A549 (cell line): ENCODE data around the gene ABCA2.

Source experiments
- CBX2 ChIP-seq: fragments of 200-600 bp; sonication (generic); IDR thresholded peaks from 2 replicates; pipeline ENCODE4 v1.6.1; 2016; ENCODE audit warnings: low read depth, mild to moderate bottlenecking, borderline replicate concordance
- CHD4 ChIP-seq: fragments of 200-600 bp; sonication (generic); IDR thresholded peaks from 2 replicates; pipeline ENCODE4 v1.6.1; 2016; ENCODE audit warnings: antibody characterized with exemption, mild to moderate bottlenecking, borderline replicate concordance
- CTCF ChIP-seq: fragments of >200 bp; sonication (Bioruptor Twin); formaldehyde crosslinking; IDR thresholded peaks from 3 replicates; pipeline ENCODE4 v1.5.1; 2016
- ESRRA ChIP-seq: fragments of 150-350 bp; IDR thresholded peaks from 2 replicates; pipeline ENCODE4 v1.6.1; 2014; ENCODE audit warnings: mild to moderate bottlenecking, low read length, borderline replicate concordance
- FOSL2 ChIP-seq, 2 experiments: fragments of 450-650 bp in 1 of 2; fragments of >200 bp in 1 of 2; sonication (Bioruptor Twin) in 1 of 2; formaldehyde crosslinking; IDR thresholded peaks; 2 replicates each; pipeline versions ENCODE4 v1.5.0 to v1.6.1; 2016 to 2020; ENCODE audit warnings: mild to moderate bottlenecking in 1 of 2, moderate library complexity in 1 of 2
- HDAC2 ChIP-seq: fragments of 200-600 bp; sonication (generic); IDR thresholded peaks from 2 replicates; pipeline ENCODE4 v1.6.1; 2016
- JUNB ChIP-seq: fragments of >200 bp; sonication (Bioruptor Twin); formaldehyde crosslinking; IDR thresholded peaks from 2 replicates; pipeline ENCODE4 v1.6.1; 2016
- KDM5A ChIP-seq: fragments of 200-600 bp; sonication (generic); IDR thresholded peaks from 2 replicates; pipeline ENCODE4 v1.6.1; 2016; ENCODE audit warnings: antibody characterized with exemption, mild to moderate bottlenecking
- MAX ChIP-seq: IDR thresholded peaks from 2 replicates; pipeline ENCODE4 v1.6.1; 2012
- NFE2L2 ChIP-seq: fragments of 150-350 bp; conservative IDR thresholded peaks from 2 replicates; pipeline ENCODE4 v1.6.1; 2014; ENCODE audit warnings: low read length
- POLR2A ChIP-seq: IDR thresholded peaks from 2 replicates; pipeline ENCODE4 v1.6.1; 2012; ENCODE audit warnings: mild to moderate bottlenecking, low read length
- TP53 ChIP-seq: fragments of 250-450 bp; sonication (Bioruptor Pico); IDR thresholded peaks from 2 replicates; pipeline ENCODE4 v1.5.0; 2021; ENCODE audit warnings: mild to moderate bottlenecking, moderate library complexity
- USF2 ChIP-seq: fragments of 450-650 bp; IDR thresholded peaks from 2 replicates; pipeline ENCODE4 v1.6.1; 2014; ENCODE audit warnings: antibody characterized with exemption

GRCh38 chr9:136964171-136964689, 63.8 kb downstream of the ABCA2 start:
- TF ChIP-seq CTCF (no peak), USF2 (no peak), HDAC2 (no peak), TP53 (CRISPR knock-in tag) (no peak), POLR2A (no peak), MAX (no peak), NFE2L2 (no peak), FOSL2 (IDR thresholded peaks at IDR 0.05) (no peak), FOSL2 (CRISPR knock-in tag; IDR thresholded peaks at IDR 0.05) (no peak), CBX2 (no peak), CHD4 (no peak), JUNB (no peak), ESRRA (no peak), KDM5A (no peak)
